COLO668 (cell line): ENCODE measurements around the gene ST3GAL3.

Experiments used
- DNase-seq: peaks from one replicate; lab custom pipeline; 2025; ENCODE audit not compliant: unreplicated experiment; lab: John Stamatoyannopoulos, UW

The ST3GAL3 gene, protein sequence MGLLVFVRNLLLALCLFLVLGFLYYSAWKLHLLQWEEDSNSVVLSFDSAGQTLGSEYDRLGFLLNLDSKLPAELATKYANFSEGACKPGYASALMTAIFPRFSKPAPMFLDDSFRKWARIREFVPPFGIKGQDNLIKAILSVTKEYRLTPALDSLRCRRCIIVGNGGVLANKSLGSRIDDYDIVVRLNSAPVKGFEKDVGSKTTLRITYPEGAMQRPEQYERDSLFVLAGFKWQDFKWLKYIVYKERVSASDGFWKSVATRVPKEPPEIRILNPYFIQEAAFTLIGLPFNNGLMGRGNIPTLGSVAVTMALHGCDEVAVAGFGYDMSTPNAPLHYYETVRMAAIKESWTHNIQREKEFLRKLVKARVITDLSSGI

DNA sequence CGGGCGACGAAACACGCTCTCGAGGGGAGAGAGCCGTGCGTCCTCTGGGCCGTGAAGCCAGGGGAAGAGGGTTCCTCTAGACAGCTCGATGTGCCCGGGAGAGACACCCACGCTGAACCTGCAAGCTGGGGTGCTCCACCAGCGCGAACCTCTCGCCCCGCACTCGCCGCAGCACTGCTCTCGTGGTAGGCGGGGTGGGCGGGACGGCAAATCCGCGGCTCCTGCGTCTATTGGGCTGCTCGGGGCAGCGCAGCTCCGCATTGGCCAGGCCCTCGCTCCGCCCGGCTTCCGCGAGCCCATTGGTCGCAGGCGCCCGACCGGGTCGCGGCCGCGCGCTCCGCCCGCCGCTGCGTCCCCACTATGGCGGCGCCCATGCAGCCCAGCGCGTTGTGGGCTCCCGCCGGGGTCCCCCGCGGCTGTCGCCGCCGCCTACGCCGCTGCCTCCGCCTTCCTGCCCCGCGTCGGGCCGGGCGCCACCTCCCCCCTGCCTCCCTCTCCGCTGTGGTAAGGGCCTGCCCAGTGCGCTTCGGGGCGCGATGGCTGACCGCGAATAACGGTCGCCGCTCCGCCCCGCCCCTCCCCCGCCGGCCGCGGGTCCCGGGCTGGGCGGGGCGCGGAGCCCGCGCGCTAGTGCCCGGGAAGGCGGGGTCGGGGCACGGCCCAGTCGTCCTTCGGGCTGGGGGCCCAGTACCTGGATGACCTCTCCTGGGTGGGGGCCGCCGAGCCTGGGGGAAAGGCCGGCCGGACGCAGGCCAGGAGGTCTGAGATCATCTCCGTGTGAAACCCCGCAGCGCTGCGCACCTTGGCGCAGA is at the start of gene ST3GAL3:
Gene ST3GAL3, plus strand, starts transcription at position 347 of the 812 bp plus-strand sequence. CDS start 28,727 bp downstream, outside the sequence.
- peak; percentile 99 for DNase-seq

DNA sequence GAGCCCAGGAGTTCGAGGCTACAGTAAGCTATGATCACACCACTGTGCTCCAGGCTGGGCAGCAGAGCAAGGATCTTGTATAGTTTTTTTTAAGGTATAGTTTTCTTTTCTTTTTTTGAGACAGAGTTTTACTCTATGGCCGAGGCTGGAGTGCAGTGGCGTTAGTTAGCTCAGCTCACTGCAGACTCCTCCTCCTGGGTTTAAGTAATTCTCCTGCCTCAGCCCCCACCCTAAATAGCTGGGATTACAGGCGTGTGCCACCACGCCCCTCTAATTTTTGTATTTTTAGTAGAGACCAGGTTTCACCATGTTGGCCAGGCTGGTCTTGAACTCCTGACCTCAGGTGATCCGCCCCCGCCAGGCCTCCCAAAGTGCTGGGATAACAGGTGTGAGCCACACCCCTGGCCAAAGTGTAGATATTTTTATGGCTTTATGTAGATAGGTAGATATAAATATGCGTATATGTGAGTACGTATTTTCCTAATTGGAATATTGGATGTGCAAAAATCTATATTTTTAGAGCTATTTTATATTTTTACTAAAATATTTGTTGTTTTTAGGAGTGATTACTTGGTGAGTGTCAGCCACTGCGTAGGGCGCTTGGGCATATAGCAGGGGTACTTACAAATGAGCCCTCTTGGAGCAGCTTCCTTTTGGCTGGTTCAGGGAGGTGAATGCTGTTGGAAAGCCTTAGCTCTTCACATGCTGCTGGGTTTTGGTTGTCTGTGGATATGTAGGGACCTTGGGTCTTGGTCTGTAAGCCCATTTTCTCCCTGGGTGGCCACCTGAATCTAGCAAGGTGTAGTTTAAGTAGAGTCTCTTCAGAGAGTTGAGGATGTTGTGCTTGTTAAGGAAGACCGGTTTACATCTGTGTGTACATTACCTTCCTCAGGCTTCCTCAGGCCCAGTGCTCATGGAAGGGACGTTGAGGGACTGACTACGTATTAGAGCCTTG is 47.8 kb upstream of the ST3GAL3 start:
- DNase-seq: no peak

GRCh38 chr1:43660355-43660754 is 47.0 kb upstream of the ST3GAL3 start:
- DNase-seq: no peak

GRCh38 chr1:43664369-43664768 is 43.0 kb upstream of the ST3GAL3 start:
- no peak for DNase-seq

GRCh38 chr1:43666608-43667007 is 40.7 kb upstream of the ST3GAL3 start:
- no peak for DNase-seq

DNA sequence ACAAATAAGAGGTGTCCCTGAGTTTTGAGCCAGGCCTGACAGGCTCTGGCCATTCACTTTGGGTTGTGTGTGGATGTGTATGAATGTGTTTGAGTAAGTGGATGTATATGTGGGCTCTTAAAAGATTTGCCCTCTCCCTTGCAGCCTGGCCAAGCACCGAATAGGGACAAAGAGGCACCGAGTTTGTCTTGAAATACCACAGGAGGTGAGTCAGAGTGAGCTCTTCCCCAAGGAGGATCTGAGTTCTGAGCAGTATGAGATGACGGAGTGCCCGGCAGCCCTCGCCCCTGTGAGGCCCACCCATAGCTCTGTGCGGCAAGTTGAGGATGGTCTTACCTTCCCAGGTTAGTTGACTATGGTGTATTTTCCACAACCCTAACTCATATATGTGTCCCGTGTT is 38.4 kb upstream of the ST3GAL3 start:
- DNase-seq: no peak

DNA sequence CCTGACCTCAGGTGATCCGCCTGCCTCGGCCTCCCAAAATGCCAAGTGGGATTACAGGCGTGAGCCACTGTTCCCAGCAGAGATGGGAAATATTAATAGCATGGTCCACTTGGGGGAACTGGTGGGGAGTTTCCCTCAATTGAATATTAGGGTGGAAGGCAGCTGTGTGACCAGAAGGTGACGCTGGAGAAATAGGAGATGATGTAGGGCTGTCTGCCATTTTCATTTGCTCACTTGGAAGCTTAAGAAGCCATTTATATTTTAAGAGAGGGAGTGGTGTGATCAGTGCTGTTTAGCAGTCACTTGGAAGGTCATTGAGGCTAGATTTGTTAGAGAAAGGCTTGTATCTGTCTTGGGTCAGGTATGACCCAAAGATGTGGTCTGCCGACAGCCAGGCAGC is 37.5 kb upstream of the ST3GAL3 start:
- DNase-seq: no peak

DNA sequence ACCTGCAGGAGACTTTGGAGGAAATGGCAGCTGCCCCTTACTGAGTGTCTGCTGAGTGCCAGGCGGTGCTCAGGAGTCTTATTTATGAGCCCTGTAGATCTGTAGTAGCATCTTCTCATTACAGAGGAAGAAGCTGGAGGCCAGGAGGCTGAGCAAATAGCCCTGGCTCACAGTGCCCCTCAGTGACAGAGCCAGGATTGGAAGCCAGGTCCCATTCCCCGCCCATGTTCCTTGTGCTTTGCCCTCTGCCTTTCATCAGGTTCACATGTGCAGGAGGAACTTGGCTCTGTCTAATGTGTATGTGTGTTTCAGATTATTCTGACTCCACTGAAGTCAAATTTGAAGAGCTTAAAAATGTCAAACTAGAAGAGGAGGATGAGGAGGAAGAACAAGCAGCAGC is 36.1 kb upstream of the ST3GAL3 start:
- no peak for DNase-seq

DNA sequence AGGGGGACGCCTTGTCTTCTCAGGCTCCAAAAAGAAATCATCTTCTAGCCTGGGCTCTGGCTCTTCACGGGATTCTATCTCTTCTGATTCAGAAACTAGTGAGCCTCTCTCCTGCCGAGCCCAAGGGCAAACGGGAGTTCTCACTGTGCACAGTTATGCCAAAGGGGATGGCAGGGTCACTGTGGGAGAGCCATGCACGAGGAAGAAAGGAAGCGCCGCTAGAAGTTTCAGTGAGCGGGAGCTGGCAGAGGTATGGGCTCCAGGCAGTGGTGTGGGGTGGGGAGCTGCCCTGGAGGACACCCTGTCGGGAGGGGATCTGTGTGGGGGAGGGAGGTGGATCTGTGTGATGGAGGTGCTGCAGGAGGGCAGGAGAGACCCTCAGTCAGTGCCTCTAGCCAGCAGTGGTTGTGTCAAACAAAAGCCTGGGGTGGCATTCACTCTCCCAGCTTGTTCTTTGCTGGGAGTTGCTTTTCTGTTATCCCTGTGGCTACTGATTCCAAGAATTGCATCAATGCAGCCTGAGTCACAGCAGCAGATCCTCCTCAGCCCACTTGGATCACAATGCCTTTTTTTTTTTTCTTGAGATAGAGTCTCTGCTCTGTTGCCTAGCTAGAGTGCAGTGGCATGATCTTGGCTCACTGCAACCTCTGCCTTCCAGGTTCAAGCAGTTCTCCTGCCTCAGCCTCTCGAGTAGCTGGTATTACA is 35.6 kb upstream of the ST3GAL3 start:
- no peak for DNase-seq

DNA sequence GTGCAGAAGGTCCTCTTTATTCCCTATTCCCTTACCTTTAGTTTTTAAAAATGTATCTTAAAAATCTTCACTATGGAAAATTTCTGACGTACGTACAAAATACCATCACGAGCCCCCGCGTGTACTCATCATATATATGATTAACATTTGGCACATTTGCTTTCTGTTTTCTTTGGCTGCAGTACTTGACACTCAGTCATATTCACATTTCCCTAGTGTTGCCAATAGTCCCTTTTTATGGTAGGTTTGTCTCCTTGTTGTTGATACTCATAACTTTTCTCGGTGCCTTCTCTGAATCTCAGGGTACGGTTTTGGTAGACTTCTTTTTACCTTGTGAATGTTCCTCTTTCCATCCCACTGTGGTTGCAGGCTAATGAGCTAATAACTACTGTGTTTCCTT is 34.1 kb upstream of the ST3GAL3 start:
- no peak for DNase-seq

DNA sequence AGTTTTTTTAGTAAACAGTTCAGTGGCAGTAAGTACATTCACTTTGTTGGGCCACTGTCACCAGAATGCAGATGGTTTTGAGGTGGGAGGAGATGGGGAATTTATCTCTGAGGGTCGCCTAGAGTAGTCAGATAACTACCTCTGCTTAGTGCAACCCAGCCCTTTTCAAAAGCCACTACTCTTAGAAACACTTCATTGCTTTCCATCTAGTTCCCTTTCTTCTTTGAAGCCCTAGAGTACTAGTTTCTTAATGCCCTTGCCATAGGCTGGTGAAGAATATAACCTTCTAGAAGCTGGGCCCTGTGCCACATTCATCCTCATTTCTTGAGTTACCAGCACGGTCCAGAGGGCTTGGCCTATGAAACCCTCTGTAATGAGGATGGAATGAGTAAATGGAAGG is 28.4 kb upstream of the ST3GAL3 start:
- DNase-seq: no peak

DNA sequence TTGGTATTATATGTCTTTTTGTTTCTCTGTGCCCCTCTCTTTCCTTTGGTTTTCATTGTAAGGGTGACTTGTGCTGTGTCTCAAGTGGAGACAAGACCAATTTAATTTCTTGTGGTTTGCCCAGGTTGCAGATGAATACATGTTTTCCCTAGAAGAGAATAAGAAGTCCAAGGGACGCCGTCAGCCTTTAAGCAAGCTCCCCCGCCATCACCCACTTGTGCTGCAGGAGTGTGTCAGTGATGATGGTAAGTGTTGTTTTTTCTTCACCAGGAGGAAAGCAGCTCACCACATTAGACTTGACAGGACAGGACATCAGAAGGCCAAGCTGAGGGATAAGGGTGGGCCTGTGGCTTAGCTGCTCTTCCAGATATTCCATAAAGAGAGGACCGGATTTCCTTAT is 23.8 kb upstream of the ST3GAL3 start:
- DNase-seq: no peak

DNA sequence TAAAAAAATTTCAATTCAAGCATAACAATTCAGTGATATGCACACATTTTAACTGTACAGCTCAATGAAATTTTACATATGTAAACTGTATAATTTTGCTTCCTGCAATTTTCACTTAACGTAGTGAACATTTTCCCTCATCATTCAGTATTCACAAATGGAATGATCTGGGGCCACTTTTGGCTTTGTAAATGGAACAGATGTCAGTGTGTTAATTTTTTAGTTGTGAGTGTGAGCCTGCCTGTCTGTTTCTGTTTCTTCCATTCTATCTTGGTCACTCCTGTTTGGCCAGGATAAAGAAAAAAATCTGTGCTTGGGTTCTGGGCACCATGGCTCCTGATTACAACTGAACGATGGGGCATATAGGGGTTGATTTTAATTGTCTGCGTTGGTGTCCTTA is 20.5 kb upstream of the ST3GAL3 start:
- DNase-seq: no peak

- DNase-seq: no peak
Observed at GRCh38 chr1:43687301-43688108, 19.8 kb upstream of the ST3GAL3 start.

- no peak for DNase-seq
Observed at GRCh38 chr1:43688109-43688387, 19.3 kb upstream of the ST3GAL3 start.

GRCh38 chr1:43688594-43689000 is 18.7 kb upstream of the ST3GAL3 start:
- no peak for DNase-seq

DNA sequence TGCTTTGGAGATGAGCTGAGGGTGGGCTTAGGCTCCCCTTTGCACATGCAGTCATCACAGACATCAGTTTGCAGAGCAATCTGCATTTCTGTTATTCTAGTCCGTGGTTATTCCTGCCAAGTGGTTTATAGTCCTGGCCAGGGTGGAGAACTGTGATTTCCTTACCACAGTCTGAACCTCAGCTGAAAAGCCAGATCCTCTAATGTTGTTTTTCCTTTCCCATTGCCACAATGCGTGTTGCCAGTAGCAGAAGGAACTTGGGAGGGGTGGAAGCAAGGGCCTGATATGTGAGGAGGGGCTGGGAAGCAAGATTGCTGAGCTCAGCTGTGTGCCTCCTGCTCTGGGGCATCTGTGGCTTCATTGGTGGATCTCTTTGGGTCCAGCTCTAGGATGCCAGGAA is 18.0 kb upstream of the ST3GAL3 start:
- DNase-seq: no peak

- DNase-seq: no peak
Observed at GRCh38 chr1:43691871-43692815, 15.2 kb upstream of the ST3GAL3 start.

- no peak for DNase-seq
Observed at GRCh38 chr1:43693371-43693770, 14.0 kb upstream of the ST3GAL3 start.
